HG02973 (cell line): ENCODE data around the gene AFG1L.
"Not testable (repeated sequence)": the region's sequence is repeated elsewhere in the genome, so short reads cannot be mapped to it uniquely, and the experiment has no call there.

ENCODE experiments used
- ATAC-seq: cut with Tn5 transposase; IDR thresholded peaks from one replicate; pipeline ENCODE4 v1.9.1; 2021; ENCODE audit warnings: moderate library complexity; ENCODE audit not compliant: unreplicated experiment

The AFG1L gene

GRCh38 chr6:108407904-108408827 is 113.3 kb downstream of the AFG1L start:
- ATAC-seq, result no peak

DNA sequence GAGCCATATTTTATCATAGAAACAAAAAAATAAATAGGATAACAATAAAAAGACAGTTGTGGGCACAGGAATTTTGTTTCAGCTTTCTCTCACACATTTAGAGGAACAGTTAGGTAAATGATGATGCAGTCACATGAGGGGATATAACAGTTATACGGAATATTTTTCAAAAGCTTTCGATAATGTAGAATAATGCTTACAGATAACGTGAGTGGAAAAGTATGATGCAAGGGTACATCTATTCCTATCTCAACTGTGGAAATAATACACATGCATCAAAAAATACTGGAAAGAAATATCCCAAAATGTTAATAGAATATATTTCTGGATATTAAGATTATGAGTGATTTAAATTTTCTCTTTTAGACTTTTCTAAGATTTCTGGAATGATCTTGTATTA is 114.0 kb downstream of the AFG1L start:
- ATAC-seq, result no peak

DNA sequence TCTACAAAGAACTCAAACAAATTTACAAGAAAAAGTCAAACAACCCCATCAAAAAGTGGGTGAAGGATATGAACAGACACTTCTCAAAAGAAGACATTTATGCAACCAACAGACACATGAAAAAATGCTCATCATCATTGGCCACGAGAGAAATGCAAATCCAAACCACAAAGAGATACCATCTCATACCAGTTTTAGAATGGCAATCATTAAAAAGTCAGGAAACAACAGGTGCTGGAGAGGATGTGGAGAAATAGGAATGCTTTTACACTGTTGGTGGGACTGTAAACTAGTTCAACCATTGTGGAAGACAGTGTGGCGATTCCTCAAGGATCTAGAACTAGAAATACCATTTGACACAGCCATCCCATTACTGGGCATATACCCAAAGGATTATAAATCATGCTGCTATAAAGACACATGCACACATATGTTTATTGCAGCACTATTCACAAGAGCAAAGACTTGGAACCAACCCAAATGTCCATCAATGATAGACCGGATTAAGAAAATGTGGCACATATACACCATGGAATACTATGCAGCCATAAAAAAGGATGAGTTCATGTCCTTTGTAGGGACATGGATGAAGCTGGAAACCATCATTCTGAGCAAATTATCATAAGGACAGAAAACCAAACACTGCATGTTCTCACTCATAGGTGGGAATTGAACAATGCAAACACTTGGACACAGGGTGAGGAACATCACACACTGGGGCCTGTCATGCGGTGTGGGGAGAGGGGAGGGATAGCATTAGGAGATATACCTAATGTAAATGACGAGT is 121.4 kb downstream of the AFG1L start:
- ATAC-seq, result not testable (repeated sequence)

DNA sequence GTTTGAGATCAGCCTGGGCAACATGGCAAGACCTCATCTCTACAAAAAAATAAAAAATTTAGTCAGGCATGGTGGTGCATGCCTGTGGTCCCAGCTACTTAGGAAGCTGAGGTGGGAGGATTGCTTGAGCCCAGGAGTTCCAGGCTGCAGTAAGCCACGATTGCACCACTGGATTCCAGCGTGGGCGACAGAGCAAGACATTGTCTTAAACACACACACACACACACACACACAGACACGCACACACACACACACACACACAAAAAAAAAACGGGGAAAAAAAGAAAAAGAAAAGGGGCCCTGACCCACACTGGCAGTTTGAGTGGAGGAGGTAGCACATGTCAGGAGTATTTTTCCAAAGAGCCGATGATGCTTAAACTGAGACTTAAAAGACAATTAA is 122.2 kb downstream of the AFG1L start:
- no peak for ATAC-seq

- no peak for ATAC-seq
These were observed 124.6 kb downstream of the AFG1L start for GRCh38 chr6:108419474-108419873.

DNA sequence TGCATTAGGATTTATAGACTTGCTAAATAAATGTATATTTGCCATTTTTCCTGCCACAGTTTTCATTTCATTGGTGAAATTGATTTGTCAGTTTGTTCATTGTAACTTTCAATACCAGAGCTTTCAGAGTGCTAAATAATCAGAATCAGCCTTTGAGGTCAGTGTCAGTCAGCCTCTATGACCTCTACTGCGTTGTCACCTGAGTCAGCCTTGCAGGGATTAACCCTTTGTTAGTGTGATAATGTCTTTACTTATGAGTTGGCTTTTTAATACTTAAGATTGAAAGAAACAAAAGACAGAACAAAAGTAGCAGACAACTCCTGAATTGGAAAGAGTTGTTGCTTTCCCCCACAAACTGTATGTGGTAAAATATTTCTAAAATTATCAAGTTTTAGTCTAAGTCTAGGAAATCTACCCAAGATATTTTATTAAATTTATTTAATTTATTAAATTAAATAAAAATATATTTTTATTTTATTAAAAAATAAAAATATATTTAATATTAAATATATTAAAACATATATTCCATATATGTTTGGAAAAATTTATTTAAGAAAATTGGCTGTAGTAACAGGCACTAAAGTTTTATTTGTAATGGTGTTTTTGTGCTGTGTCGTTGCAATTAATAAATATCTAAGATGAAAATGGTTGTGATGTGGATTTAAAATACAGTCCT is 125.2 kb downstream of the AFG1L start:
- ATAC-seq, result no peak

GRCh38 chr6:108421366-108421765 is 126.5 kb downstream of the AFG1L start:
- no peak for ATAC-seq

DNA sequence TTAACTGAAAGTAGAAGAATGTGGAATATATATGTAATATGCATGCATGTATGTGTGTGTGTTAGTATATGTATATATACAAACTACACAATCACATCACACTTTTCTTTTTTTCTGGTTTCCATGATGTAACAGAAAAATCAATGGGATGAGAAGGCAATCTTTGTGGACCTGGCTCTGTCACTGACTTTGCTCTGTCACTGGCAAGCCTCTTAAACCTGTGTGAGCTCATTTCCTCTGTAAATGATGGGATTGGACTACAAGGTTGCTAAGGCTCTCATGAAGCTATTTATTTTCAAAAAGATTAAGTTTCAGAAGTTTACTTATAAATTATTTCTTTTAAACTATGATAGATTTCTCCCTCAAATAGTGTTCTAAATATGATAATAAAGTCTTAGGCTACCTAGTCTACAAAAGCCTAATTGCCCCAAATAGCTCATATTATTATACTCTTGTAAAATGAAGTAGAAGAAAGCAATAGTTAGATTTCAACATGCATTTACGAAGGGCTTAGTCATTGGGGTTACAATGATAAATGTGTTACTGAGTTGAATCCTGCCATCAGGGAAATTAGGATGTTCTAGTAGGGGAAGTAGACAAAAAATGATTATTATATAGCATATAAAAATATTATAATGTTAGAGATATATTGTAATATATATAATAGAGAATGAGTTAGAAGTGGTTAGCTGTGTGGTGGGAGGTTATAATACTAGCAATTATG is 129.3 kb downstream of the AFG1L start:
- no peak for ATAC-seq

- ATAC-seq, result no peak
These were observed 130.6 kb downstream of the AFG1L start for GRCh38 chr6:108425428-108425827.

GRCh38 chr6:108432143-108432542 is 137.3 kb downstream of the AFG1L start:
- no peak for ATAC-seq

DNA sequence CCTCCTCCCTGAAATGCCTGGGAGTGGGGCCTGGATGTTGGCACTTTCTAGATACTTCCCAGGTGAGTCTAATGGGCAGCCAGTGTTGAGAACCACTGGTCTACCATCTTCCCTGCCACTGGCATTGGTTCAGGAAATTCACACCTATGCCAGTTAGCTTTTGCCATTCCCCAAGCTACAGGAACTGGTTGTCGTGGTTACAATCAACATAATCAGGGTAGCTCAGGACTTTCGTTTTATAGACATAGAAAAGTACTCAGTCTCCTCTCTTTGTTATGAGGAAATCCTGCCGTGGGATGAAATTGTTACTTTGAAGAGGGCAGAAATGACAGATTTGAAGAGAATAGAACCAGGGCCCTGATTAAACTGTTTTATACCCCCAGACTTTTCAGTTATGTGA is 137.9 kb downstream of the AFG1L start:
- no peak for ATAC-seq

DNA sequence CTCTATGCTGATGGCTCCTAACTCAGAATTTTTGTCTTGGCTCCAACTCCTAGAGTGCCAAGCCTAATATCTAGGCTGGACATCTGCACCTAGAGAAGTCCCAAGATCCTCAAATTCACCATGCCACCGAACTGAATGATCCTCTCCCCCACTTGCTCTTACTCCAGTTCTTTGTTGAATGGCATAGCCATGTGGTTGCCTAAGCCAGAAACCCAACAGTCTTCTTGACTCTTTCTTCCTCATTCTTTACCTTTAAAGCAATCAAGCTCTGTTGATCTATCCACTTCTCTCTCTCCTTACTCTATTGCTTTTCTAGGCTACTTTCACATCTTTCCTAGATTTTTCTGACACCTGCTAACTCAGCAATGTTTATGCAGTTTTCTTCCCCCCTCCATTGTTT is 139.4 kb downstream of the AFG1L start:
- no peak for ATAC-seq

DNA sequence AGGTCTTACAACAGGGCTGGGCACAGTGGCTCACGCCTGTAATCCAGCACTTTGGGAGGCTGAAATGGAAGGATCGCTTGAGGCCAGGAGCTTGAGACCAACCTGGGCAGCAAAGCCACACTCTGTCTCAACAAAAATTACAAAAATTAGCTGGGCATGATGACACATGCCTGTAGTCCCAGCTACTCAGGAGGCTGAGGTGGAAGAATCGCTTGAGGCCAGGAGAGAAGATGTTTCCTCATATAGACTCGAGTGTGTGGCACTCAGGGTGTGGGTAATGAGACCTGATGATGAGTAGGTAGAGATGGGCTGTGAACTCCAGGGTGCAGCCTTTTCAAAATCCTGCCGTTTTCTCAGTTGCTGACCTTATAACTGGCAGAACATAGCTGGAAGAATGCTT is 140.5 kb downstream of the AFG1L start:
- ATAC-seq, result no peak

DNA sequence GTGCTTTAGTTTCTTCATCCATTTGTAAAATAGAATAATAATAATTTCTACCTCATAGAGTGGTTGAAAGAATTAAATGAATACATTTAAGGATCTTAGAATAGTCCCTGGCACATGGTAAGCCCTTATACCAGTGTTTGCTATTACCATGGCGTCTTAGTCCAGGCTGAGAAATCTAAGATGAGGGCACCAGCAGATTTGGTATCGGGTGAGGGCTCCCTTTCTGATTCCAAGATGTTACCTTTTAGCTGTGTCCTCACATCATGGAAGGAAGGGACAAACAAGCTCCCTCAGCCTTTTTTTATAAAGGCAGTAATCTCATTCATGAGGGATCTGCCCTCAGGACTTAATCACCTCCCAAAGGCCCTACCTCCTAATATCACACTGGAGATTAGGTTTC is 141.9 kb downstream of the AFG1L start:
- no peak for ATAC-seq

DNA sequence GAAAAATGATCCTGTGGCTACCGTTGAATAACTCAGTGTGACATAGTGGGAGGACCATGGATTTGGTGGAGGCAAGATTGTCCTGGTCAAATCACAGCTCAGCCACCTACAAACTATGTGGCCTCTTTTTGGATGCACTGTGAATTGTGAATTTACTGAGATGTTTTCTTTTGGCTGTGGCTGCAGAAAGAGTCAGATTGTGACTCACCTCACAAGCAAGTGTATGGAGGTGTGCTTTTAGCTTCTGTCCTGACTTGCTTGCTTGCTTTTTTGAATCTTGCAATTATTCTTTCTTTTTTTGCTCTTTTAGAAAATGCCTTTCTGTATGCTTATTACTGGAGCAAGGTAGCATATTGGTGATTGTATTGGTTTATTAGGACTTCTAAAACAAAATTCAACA is 143.0 kb downstream of the AFG1L start:
- ATAC-seq, result no peak

GRCh38 chr6:108438918-108439317 is 144.1 kb downstream of the AFG1L start:
- no peak for ATAC-seq

DNA sequence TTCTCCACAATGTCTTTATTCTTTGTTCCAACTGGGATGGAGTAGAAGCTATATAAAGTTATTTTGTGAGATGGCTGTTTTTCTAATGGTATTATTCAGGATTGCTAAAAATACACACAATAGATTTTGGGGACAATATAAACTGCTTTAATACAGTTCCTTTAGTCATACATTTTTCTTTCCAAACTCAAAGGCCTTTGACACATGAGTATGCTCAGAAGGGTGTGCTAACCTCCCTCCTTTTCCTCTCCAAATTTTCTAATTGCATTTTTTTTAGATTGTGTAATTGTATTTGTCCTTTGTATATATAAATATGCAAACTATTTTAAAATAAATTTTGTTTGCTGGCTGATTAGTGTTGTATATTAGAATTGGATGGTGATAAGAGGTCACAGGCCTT is 146.3 kb downstream of the AFG1L start:
- ATAC-seq, result no peak

GRCh38 chr6:108442770-108443520 is 148.1 kb downstream of the AFG1L start:
- no peak for ATAC-seq

GRCh38 chr6:108446629-108447150 is 151.8 kb downstream of the AFG1L start:
- no peak for ATAC-seq

DNA sequence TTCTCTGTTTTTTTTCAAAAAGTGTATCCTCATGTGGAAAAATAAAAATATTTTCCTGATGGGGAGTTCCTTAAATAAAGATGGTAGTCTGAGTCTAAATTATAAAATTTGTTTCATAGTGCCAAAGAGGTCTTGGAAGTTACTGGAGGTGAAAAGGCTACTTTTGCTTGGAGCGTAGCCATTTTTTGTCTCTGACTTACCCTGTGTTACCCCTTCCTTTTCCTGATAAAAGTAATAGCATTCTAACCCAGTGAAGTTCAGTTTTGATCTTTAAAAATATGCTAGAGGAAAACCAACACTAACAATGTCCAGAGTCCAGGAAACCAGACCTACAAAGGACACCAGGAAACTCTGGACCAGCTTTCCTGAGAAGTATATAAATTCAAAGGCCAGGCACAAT is 153.6 kb downstream of the AFG1L start:
- ATAC-seq, result no peak
